Liver (tissue), 3 donors: ENCODE data around the gene SELENOM.

Experiments
- ATF3 ChIP-seq: IDR thresholded peaks from 2 replicates; pipeline ENCODE4 v1.6.1; 2016; ENCODE audit warnings: antibody characterized with exemption
- CTCF ChIP-seq: fragments of 150-350 bp; IDR thresholded peaks from 2 replicates; pipeline ENCODE4 v1.5.1; 2017; ENCODE audit warnings: improper control_type of control experiment, low read depth, low read length; ENCODE audit not compliant: missing input control
- FOXA1 ChIP-seq: IDR thresholded peaks from 2 replicates; pipeline ENCODE4 v1.6.1; 2016; ENCODE audit warnings: antibody characterized with exemption
- FOXA2 ChIP-seq: IDR thresholded peaks from 2 replicates; pipeline ENCODE4 v1.6.1; 2016; ENCODE audit warnings: antibody characterized with exemption
- GABPA ChIP-seq, 2 donors: IDR thresholded peaks in 1 of 2; conservative IDR thresholded peaks in 1 of 2; 2 replicates each; pipeline ENCODE4 v1.6.1; 2016; ENCODE audit warnings: antibody characterized with exemption in 2 of 2, mild to moderate bottlenecking in 1 of 2, moderate library complexity in 1 of 2
- HNF4G ChIP-seq: IDR thresholded peaks from 2 replicates; pipeline ENCODE4 v1.6.1; 2016; ENCODE audit warnings: antibody characterized with exemption
- JUND ChIP-seq, 2 donors: IDR thresholded peaks; 2 replicates each; pipeline ENCODE4 v1.6.1; 2016; ENCODE audit warnings: antibody characterized with exemption in 2 of 2
- MAX ChIP-seq: IDR thresholded peaks from 2 replicates; pipeline ENCODE4 v1.6.1; 2016; ENCODE audit warnings: antibody characterized with exemption
- RAD21 ChIP-seq, 2 donors: IDR thresholded peaks; 2 replicates each; pipeline ENCODE4 v1.6.1; 2016; ENCODE audit warnings: antibody characterized with exemption in 2 of 2, mild to moderate bottlenecking in 2 of 2
- REST ChIP-seq: IDR thresholded peaks from 2 replicates; pipeline ENCODE4 v1.6.1; 2016; ENCODE audit warnings: antibody characterized with exemption, mild to moderate bottlenecking
- RXRA ChIP-seq, 2 donors: IDR thresholded peaks; 2 replicates each; pipeline ENCODE4 v1.6.1; 2017 to 2018; ENCODE audit warnings: antibody characterized with exemption in 2 of 2, mild to moderate bottlenecking in 1 of 2
- SP1 ChIP-seq: IDR thresholded peaks from 2 replicates; pipeline ENCODE4 v1.6.1; 2018; ENCODE audit warnings: antibody characterized with exemption, mild to moderate bottlenecking
- TAF1 ChIP-seq: conservative IDR thresholded peaks from 2 replicates; pipeline ENCODE4 v1.6.1; 2016; ENCODE audit warnings: antibody characterized with exemption, mild to moderate bottlenecking
- YY1 ChIP-seq: IDR thresholded peaks from 2 replicates; pipeline ENCODE4 v1.6.1; 2016; ENCODE audit warnings: antibody characterized with exemption, mild to moderate bottlenecking
- donor health status: healthy.
- donor health status: healthy.

GRCh38 chr22:31106731-31107177 is 614 bp downstream of the SELENOM start:
- no peak for TF ChIP-seq CTCF
- no peak for TF ChIP-seq ATF3
- TF ChIP-seq REST = no peak
- TF ChIP-seq TAF1 = no peak
- no peak for TF ChIP-seq FOXA1
- no peak for TF ChIP-seq MAX
- TF ChIP-seq RAD21 (IDR thresholded peaks at IDR 0.05) = no peak
- TF ChIP-seq GABPA (IDR thresholded peaks at IDR 0.05 in 1 of 2, conservative IDR thresholded peaks at IDR 0.05 in 1 of 2) = no peak
- TF ChIP-seq RXRA (IDR thresholded peaks at IDR 0.05) = no peak
- no peak for TF ChIP-seq YY1
- no peak for TF ChIP-seq SP1
- TF ChIP-seq JUND (IDR thresholded peaks at IDR 0.05) = no peak
- TF ChIP-seq HNF4G = no peak
- no peak for TF ChIP-seq FOXA2
